Measurements from ENCODE around the gene INPP1. TPM values are rescaled to one million over a fixed set of nuclear protein-coding genes. Genes with fewer than 3 reads are reported as not detected.

INPP1 gene
- 35.1 and 48.5 TPM in 2 replicates for polyA plus RNA-seq

GRCh38 chr2:190343536-190344275 lies at the start of gene INPP1:
INPP1 (plus strand) TSS chr2:190343589; CDS start chr2:190360103, 16,514 bp downstream.

DNA sequence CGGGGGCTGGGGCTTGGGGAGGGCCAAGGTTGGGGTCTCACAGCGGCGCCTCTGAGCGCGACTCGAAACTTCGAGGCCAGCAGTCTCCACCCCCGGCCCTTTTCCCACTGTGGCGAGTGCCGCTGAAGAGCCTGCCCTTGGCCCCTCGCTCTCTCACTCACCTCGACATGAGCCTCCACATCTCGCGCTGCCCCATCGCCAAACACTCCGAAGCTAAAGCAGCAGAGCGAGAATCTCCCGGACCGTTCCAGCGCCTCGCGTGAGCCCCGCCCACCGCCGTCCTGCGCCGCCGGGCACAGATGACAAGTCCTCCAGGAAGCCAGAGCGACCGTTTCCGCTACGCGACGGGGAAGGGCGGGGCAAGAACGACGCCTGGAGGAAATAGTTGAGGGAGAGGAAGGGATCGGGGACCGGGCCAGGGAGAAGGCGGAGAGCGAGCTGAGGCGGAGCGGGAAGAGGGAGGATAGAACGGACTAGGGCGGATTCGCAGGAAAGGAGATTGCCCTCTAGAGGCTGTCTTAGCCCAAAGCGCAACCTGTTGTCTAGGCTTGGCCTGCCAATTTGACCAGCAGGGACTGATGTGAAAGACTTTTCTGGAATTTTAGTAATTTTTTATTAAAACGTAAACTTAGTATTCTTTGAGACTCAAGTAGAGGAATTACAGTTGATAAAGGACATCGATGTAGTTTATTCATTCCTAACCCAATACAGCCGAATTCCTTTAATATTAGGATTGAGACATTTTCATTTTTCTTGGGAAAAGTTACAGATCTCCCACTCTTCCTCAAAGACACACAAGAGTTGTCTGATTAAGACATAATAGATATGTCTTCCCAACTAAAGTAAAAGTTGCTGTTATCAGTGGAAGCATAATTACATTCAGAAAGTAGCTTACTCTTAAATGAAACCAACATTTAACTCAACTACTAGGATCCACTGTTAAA lies 23.6 kb upstream of the INPP1 start, which contains the start of gene HIBCH:
TSS of gene HIBCH (minus strand) at position 272 of the 944 bp plus-strand sequence. CDS start at position 196, 76 bp downstream.

DNA sequence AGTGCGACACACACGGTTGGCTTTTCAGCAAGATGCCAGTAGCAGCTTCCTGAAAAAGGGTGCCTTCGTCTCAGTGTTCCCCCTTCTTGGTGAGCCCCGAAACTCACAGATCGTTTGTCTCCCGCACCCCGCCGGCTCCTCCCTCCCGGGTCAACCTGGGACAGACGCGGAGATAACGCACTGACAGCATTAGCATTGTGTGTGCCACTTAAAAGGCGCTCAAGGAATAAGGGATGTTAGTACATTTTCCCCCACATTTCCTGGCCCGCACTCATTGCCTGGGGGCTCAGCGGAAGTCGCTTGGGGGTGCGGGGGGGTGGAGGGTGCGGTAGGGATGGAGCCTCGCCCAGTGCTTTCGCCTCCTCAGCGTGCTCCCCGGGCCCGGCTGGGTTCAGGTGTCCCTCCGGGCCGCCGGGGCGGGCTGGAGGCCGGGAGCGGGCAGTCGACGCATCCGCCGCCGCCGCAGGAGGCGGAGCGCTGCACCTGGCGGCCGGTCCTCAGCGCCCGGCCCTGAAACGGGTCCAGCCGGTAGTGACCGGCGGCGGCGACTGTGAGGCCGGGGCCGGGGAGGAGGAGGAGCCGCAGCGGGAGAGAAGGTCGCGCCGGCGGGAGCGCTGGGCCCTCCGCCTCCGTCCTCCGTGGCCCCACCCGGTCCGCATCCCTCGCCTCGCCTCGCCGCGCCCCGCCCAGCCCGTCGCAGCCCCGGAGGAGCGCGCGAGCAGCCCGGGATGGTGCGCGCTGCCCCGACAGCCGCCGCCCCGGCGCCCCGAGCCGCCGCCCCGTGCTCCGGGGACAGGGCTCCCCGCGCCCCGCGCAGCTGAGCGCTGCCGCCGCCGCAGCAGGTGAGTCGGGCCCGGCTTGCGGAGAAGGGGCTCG lies 64.5 kb downstream of the INPP1 start, which contains the start of gene MFSD6:
TSS of gene MFSD6 (plus strand) at position 694 of the 876 bp plus-strand sequence. CDS start 27,675 bp downstream, outside the sequence.

Other genes with a start within 250 kb of the INPP1 start
- 47.2 and 60.0 TPM in 2 replicates for gene HIBCH, start 23.8 kb upstream of the INPP1 start, polyA plus RNA-seq
- 96.3 and 103 TPM in 2 replicates for gene MFSD6, start 64.8 kb downstream of the INPP1 start, polyA plus RNA-seq
- gene NEMP2, start 191.1 kb downstream of the INPP1 start, polyA plus RNA-seq, result 1.2 and 2.0 TPM in 2 replicates

All from Purkinje cell (primary cell).